HEK293 (cell line): Measurements from ENCODE around the gene TPCN2.

ENCODE experiments used
- CTCF ChIA-PET: fragments of 350-600 bp; formaldehyde crosslinking; extraction: SDS; loops from one replicate; lab custom pipeline; 2021; ENCODE audit warnings: antibody characterized with exemption; lab: Yijun Ruan, JAX
- POLR2A ChIA-PET: fragments of 300-600 bp; formaldehyde crosslinking; extraction: SDS; loops from one replicate; lab custom pipeline; 2020; ENCODE audit warnings: antibody characterized with exemption, inconsistent platforms; lab: Yijun Ruan, JAX
- H3K27ac ChIP-seq: fragments of 200-500 bp; sonication (Bioruptor generic); 2 replicates; pipeline ENCODE4 v1.5.1; 2014; ENCODE audit warnings: low read depth, low read length, control low read depth, inconsistent platforms; ENCODE audit errors: extremely low read depth
- H3K36me3 ChIP-seq, 2 experiments: fragments of 200-500 bp in 1 of 2; sonication (Bioruptor generic) in 1 of 2; 1 replicate in 1 of 2; 2 replicates in 1 of 2; pipeline ENCODE4 v1.5.1; 2014 to 2017; ENCODE audit warnings: inconsistent platforms in 2 of 2, low read length in 2 of 2; ENCODE audit not compliant: control insufficient read depth in 2 of 2, insufficient read depth in 1 of 2
- H3K4me1 ChIP-seq: fragments of 200-500 bp; sonication (Bioruptor generic); 2 replicates; pipeline ENCODE4 v1.5.1; 2014; ENCODE audit warnings: mild to moderate bottlenecking, low read length, inconsistent platforms; ENCODE audit not compliant: control insufficient read depth, insufficient read depth
- H3K4me3 ChIP-seq: 2 replicates; pipeline ENCODE4 v1.5.1; 2011; ENCODE audit warnings: low read depth, mild to moderate bottlenecking, control low read depth, low read length, moderate library complexity
- H3K9me3 ChIP-seq: fragments of 200-500 bp; sonication (Bioruptor generic); 2 replicates; pipeline ENCODE4 v1.5.1; 2014; ENCODE audit warnings: low read depth, low read length, inconsistent platforms; ENCODE audit not compliant: control insufficient read depth, insufficient read depth
- GLIS2 ChIP-seq: fragments of 450-650 bp; formaldehyde crosslinking; IDR thresholded peaks from 2 replicates; pipeline ENCODE4 v1.5.1; 2016; ENCODE audit warnings: missing biosample characterization, missing genetic modification characterization
- KLF10 ChIP-seq: fragments of 450-650 bp; IDR thresholded peaks from 2 replicates; pipeline ENCODE4 v1.5.1; 2018; ENCODE audit warnings: missing biosample characterization, mild to moderate bottlenecking, missing genetic modification characterization
- SP2 ChIP-seq: fragments of 450-650 bp; formaldehyde crosslinking; IDR thresholded peaks from 2 replicates; pipeline ENCODE4 v1.5.1; 2016; ENCODE audit warnings: missing biosample characterization, missing genetic modification characterization
- ZBTB7A ChIP-seq: fragments of 450-650 bp; formaldehyde crosslinking; IDR thresholded peaks from 2 replicates; pipeline ENCODE4 v1.5.1; 2016; ENCODE audit warnings: low read depth, missing biosample characterization, missing genetic modification characterization
- ZNF221 ChIP-seq: fragments of 450-650 bp; formaldehyde crosslinking; IDR thresholded peaks from 2 replicates; pipeline ENCODE4 v1.5.1; 2017; ENCODE audit warnings: missing biosample characterization, missing genetic modification characterization, borderline replicate concordance
- ZNF239 ChIP-seq: fragments of 450-650 bp; formaldehyde crosslinking; IDR thresholded peaks from 2 replicates; pipeline ENCODE4 v1.5.1; 2016; ENCODE audit warnings: missing biosample characterization, missing genetic modification characterization
- ZNF292 ChIP-seq: fragments of 450-650 bp; formaldehyde crosslinking; IDR thresholded peaks from 2 replicates; pipeline ENCODE4 v1.5.1; 2016; ENCODE audit warnings: low read depth, missing biosample characterization, missing genetic modification characterization, borderline replicate concordance
- ZNF335 ChIP-seq: fragments of 450-650 bp; formaldehyde crosslinking; conservative IDR thresholded peaks from 2 replicates; pipeline ENCODE4 v1.5.1; 2016; ENCODE audit warnings: missing biosample characterization, missing genetic modification characterization
- ZNF394 ChIP-seq: fragments of 450-650 bp; formaldehyde crosslinking; IDR thresholded peaks from 2 replicates; pipeline ENCODE4 v1.5.1; 2016; ENCODE audit warnings: missing biosample characterization, missing genetic modification characterization, mild to moderate bottlenecking, moderate library complexity, borderline replicate concordance
- ZNF404 ChIP-seq: fragments of 450-650 bp; formaldehyde crosslinking; IDR thresholded peaks from 2 replicates; pipeline ENCODE4 v1.5.1; 2017; ENCODE audit warnings: missing biosample characterization, missing genetic modification characterization
- ZNF600 ChIP-seq: fragments of 450-650 bp; formaldehyde crosslinking; IDR thresholded peaks from 2 replicates; pipeline ENCODE4 v1.5.1; 2016; ENCODE audit warnings: missing biosample characterization, missing genetic modification characterization
- ZNF654 ChIP-seq: fragments of 450-650 bp; formaldehyde crosslinking; IDR thresholded peaks from 2 replicates; pipeline ENCODE4 v1.5.1; 2016; ENCODE audit warnings: low read depth, missing biosample characterization, missing genetic modification characterization
- ZNF777 ChIP-seq: fragments of 450-650 bp; formaldehyde crosslinking; IDR thresholded peaks from 2 replicates; pipeline ENCODE4 v1.5.1; 2017; ENCODE audit warnings: missing biosample characterization, missing genetic modification characterization, borderline replicate concordance
- ZNF791 ChIP-seq: fragments of 450-650 bp; formaldehyde crosslinking; IDR thresholded peaks from 2 replicates; pipeline ENCODE4 v1.5.1; 2016; ENCODE audit warnings: missing biosample characterization, missing genetic modification characterization
- ZNF843 ChIP-seq: fragments of 450-650 bp; formaldehyde crosslinking; IDR thresholded peaks from 2 replicates; pipeline ENCODE4 v1.5.1; 2016; ENCODE audit warnings: missing biosample characterization, missing genetic modification characterization
- ZSCAN16 ChIP-seq: fragments of 450-650 bp; formaldehyde crosslinking; IDR thresholded peaks from 2 replicates; pipeline ENCODE4 v1.5.1; 2016; ENCODE audit warnings: missing biosample characterization, missing genetic modification characterization
- TF ChIP-seq, protein P1 (sequence below): fragments of 450-650 bp; formaldehyde crosslinking; IDR thresholded peaks from 2 replicates; pipeline ENCODE4 v1.5.1; 2017; ENCODE audit warnings: missing biosample characterization, missing genetic modification characterization
- TF ChIP-seq, protein P2 (sequence below): fragments of 450-650 bp; formaldehyde crosslinking; IDR thresholded peaks from 2 replicates; pipeline ENCODE4 v1.5.1; 2016; ENCODE audit warnings: missing biosample characterization, missing genetic modification characterization
- TF ChIP-seq, protein P3 (sequence below): fragments of 450-650 bp; formaldehyde crosslinking; IDR thresholded peaks from 2 replicates; pipeline ENCODE4 v1.5.1; 2016; ENCODE audit warnings: missing biosample characterization, missing genetic modification characterization
- TF ChIP-seq, protein P4 (sequence below): fragments of 450-650 bp; formaldehyde crosslinking; optimal IDR thresholded peaks from 2 replicates; pipeline ENCODE3; 2016; ENCODE audit warnings: missing biosample characterization, mild to moderate bottlenecking, missing genetic modification characterization
- TF ChIP-seq, protein P5 (sequence below): fragments of 450-650 bp; formaldehyde crosslinking; IDR thresholded peaks from 2 replicates; pipeline ENCODE4 v1.5.1; 2016; ENCODE audit warnings: missing biosample characterization, missing genetic modification characterization

TPCN2 gene

DNA sequence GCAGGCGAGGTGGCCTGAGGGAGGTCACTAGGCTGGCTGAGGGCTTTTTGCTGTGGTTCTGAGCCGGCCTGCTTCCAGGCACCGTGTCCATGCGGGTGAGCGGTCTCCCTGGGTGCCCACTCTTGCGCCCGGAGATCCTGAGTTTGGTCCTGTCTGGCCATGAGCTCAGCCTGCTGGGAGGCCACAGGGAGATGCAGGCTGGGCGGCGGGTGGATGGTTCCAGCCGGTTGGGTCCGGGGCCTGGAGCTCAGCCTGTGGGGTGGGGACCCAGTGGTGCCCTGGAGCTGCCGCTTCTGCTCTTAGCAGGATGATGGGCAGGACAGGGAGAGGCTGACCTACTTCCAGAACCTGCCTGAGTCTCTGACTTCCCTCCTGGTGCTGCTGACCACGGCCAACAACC is 18.5 kb downstream of the TPCN2 start:
- CTCF ChIA-PET = no interaction called here
- H3K4me1 ChIP-seq = no peaks in the 10 kb centered on the region
- peaks cover 0 to 39% of the 10 kb centered on the region in 2 experiments; a peak in 2 of 3 replicates for H3K36me3 ChIP-seq
- H3K27ac ChIP-seq = no peak overlapping the region
- POLR2A ChIA-PET = no interaction called here
- no peak overlapping the region for H3K4me3 ChIP-seq
- TF ChIP-seq SP2 (tag by site-specific recombination) = peak; percentile 14; the same call in 1 of the 2 replicates
- no peak for TF ChIP-seq ZNF777
- TF ChIP-seq GLIS2 (tag by site-specific recombination) = peak; percentile 47
- TF ChIP-seq, all 188 proteins: peak for 2
- H3K9me3 ChIP-seq = no peaks in the 10 kb centered on the region

DNA sequence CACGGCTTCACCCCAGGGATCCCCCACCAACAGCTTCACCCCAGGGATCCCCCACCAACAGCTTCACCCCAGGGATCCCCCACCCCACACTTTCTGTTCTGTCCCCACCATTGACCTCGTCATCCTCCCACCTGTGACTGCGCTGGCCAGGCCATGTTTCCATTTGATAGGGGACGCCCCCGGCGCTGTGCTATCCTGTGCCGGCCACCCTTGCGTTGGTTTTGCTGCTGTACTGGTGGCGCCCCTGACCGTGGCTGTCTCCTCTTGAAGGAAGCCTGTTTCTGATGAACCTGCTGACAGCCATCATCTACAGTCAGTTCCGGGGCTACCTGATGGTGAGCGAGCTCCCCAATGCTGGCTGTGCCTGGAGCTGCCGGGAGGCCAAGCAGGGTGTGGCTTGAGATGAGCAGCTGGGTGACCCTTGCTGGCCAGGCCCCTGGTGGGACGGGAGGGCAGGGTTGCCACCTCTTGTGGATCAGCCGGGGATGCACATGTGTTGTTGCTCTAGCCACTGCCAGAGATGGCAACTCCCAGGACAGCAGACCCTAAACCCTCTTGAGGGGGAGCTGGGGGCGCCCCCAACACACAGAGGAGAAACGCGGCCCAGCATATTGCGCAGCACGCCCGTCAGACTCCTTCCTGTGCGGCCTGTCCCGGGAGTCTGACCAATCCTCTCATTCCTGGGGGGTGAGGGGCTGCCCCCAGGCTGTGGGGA is 22.5 kb downstream of the TPCN2 start:
- CTCF ChIA-PET = interaction anchor here (0.7 kb wide), 2 partner anchors 193 to 459 kb away, joined by 3 read pairs; no protein-coding TSS in a partner anchor
- no peak for TF ChIP-seq ZNF221 (tag by site-specific recombination)
- TF ChIP-seq ZNF843 (tag by site-specific recombination) = no peak
- TF ChIP-seq, all 188 proteins: peak for 0
- H3K9me3 ChIP-seq = no peaks in the 10 kb centered on the region
- H3K36me3 ChIP-seq = peaks cover 0 to 46% of the 10 kb centered on the region in 2 experiments; a peak in 1 of 3 replicates
- no peaks in the 10 kb centered on the region for H3K4me1 ChIP-seq
- H3K4me3 ChIP-seq = no peak overlapping the region
- POLR2A ChIA-PET = no interaction called here
- no peak overlapping the region for H3K27ac ChIP-seq

DNA sequence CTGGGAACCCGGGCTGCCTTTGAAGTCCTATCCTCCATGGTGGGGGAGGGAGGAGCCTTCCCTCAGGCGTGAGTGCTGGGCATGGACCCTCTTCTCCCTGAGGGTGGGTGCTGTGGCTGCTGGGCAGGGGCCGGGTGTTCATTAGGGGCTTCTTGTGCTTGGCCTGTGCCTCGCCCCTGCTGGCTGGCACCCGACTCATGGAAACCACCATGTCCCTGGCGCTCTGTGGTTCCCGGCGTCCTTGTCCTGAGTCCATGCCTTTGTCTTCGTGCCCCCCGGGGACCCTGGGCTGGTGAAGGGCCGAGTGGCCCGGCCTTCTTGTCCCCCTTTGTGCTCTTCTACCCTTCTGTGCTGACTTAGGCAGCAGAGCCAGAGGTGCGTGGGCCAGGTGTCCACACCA is 23.2 kb downstream of the TPCN2 start:
- no peaks in the 10 kb centered on the region for H3K9me3 ChIP-seq
- peaks cover 0 to 46% of the 10 kb centered on the region in 2 experiments; a peak in 1 of 3 replicates for H3K36me3 ChIP-seq

More for the DNA sequence above, 23.2 kb downstream of the TPCN2 start:
- H3K4me3 ChIP-seq = no peak overlapping the region
- H3K27ac ChIP-seq = no peak overlapping the region
- no peaks in the 10 kb centered on the region for H3K4me1 ChIP-seq
- ChIA-PET CTCF (interaction anchor here (0.7 kb wide), 1 partner anchor 194 kb away, joined by 3 read pairs; no protein-coding TSS in a partner anchor), POLR2A (no interaction called here)
- no peak for TF ChIP-seq ZNF791
- no peak for TF ChIP-seq ZNF600 (tag by site-specific recombination)
- TF ChIP-seq ZNF654 (tag by site-specific recombination) = no peak
- TF ChIP-seq, protein P1, sequence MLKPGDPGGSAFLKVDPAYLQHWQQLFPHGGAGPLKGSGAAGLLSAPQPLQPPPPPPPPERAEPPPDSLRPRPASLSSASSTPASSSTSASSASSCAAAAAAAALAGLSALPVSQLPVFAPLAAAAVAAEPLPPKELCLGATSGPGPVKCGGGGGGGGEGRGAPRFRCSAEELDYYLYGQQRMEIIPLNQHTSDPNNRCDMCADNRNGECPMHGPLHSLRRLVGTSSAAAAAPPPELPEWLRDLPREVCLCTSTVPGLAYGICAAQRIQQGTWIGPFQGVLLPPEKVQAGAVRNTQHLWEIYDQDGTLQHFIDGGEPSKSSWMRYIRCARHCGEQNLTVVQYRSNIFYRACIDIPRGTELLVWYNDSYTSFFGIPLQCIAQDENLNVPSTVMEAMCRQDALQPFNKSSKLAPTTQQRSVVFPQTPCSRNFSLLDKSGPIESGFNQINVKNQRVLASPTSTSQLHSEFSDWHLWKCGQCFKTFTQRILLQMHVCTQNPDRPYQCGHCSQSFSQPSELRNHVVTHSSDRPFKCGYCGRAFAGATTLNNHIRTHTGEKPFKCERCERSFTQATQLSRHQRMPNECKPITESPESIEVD = no peak
- no peak for TF ChIP-seq ZSCAN16 (tag by site-specific recombination)
- TF ChIP-seq, protein P2, sequence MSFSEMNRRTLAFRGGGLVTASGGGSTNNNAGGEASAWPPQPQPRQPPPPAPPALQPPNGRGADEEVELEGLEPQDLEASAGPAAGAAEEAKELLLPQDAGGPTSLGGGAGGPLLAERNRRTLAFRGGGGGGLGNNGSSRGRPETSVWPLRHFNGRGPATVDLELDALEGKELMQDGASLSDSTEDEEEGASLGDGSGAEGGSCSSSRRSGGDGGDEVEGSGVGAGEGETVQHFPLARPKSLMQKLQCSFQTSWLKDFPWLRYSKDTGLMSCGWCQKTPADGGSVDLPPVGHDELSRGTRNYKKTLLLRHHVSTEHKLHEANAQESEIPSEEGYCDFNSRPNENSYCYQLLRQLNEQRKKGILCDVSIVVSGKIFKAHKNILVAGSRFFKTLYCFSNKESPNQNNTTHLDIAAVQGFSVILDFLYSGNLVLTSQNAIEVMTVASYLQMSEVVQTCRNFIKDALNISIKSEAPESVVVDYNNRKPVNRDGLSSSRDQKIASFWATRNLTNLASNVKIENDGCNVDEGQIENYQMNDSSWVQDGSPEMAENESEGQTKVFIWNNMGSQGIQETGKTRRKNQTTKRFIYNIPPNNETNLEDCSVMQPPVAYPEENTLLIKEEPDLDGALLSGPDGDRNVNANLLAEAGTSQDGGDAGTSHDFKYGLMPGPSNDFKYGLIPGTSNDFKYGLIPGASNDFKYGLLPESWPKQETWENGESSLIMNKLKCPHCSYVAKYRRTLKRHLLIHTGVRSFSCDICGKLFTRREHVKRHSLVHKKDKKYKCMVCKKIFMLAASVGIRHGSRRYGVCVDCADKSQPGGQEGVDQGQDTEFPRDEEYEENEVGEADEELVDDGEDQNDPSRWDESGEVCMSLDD (tag by site-specific recombination) = no peak
- TF ChIP-seq ZNF239 (tag by site-specific recombination) = no peak
- no peak for TF ChIP-seq ZNF404 (tag by site-specific recombination)
- TF ChIP-seq, protein P3, sequence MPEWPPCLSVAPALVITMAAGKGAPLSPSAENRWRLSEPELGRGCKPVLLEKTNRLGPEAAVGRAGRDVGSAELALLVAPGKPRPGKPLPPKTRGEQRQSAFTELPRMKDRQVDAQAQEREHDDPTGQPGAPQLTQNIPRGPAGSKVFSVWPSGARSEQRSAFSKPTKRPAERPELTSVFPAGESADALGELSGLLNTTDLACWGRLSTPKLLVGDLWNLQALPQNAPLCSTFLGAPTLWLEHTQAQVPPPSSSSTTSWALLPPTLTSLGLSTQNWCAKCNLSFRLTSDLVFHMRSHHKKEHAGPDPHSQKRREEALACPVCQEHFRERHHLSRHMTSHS (tag by site-specific recombination) = no peak
- TF ChIP-seq, protein P4, sequence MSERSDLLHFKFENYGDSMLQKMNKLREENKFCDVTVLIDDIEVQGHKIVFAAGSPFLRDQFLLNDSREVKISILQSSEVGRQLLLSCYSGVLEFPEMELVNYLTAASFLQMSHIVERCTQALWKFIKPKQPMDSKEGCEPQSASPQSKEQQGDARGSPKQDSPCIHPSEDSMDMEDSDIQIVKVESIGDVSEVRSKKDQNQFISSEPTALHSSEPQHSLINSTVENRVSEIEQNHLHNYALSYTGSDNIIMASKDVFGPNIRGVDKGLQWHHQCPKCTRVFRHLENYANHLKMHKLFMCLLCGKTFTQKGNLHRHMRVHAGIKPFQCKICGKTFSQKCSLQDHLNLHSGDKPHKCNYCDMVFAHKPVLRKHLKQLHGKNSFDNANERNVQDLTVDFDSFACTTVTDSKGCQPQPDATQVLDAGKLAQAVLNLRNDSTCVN (tag by site-specific recombination) = no peak
- no peak for TF ChIP-seq KLF10
- TF ChIP-seq, protein P5, sequence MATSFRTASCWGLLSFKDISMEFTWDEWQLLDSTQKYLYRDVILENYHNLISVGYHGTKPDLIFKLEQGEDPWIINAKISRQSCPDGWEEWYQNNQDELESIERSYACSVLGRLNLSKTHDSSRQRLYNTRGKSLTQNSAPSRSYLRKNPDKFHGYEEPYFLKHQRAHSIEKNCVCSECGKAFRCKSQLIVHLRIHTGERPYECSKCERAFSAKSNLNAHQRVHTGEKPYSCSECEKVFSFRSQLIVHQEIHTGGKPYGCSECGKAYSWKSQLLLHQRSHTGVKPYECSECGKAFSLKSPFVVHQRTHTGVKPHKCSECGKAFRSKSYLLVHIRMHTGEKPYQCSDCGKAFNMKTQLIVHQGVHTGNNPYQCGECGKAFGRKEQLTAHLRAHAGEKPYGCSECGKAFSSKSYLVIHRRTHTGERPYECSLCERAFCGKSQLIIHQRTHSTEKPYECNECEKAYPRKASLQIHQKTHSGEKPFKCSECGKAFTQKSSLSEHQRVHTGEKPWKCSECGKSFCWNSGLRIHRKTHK = no peak
- no peak for TF ChIP-seq ZBTB7A (tag by site-specific recombination)
- TF ChIP-seq ZNF292 (tag by site-specific recombination) = no peak
- no peak for TF ChIP-seq ZNF394 (tag by site-specific recombination)
- no peak for TF ChIP-seq ZNF335 (tag by site-specific recombination)
- TF ChIP-seq, all 188 proteins: peak for 0
